Activated naive CD8-positive, alpha-beta T cell treated with anti-CD3 and anti-CD28 coated beads for 36 hours (primary cell): ENCODE results near the gene STRADA. TPM values are rescaled to one million over a fixed set of nuclear protein-coding genes. Genes with fewer than 3 reads are reported as not detected.

ENCODE experiments used
- DNase-seq: peaks from one replicate; pipeline ENCODE4 v3.0.0; 2021
- H3K27ac Mint-ChIP-seq: one replicate; pipeline ENCODE4 v1.8.0; 2022; ENCODE audit warnings: mild to moderate bottlenecking, moderate library complexity, mixed read lengths
- H3K27me3 Mint-ChIP-seq: one replicate; pipeline ENCODE4 v1.8.0; 2022; ENCODE audit warnings: mild to moderate bottlenecking, mixed read lengths
- H3K36me3 Mint-ChIP-seq: one replicate; pipeline ENCODE4 v1.8.0; 2021; ENCODE audit warnings: mild to moderate bottlenecking, mixed read lengths
- H3K4me1 Mint-ChIP-seq: one replicate; pipeline ENCODE4 v1.8.0; 2021; ENCODE audit warnings: mixed read lengths
- H3K4me3 Mint-ChIP-seq: one replicate; pipeline ENCODE4 v1.8.0; 2022; ENCODE audit warnings: mild to moderate bottlenecking, moderate library complexity, mixed read lengths
- H3K9me3 Mint-ChIP-seq: one replicate; pipeline ENCODE4 v1.8.0; 2022; ENCODE audit warnings: mixed read lengths
- total RNA-seq, 2 experiments: library from RNA; stranded (reverse); gene quantifications; one replicate each; pipeline ENCODE4 v1.2.3, GENCODE V29; 2021

STRADA gene
- total RNA-seq, 2 experiments from 2014 or later, result 39.1 to 40.9 TPM

DNA sequence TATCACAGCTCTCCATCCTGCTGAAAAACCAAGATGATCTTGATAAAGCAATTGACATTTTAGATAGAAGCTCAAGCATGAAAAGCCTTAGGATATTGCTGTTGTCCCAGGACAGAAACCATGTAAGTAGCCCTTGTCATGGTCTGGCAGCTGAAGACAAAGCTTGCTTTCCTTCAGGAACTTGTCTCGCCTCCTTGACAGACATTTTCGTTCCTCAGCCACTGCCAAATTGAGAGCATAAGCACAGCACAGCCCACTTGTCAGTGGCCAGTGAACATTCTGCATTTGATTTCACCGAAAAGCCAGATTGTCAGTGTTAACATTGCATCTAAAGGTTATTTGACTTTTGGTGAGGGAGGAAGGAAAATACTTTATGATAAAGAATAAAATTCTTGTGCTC is 83.8 kb downstream of the STRADA start:
- Mint-ChIP-seq H3K9me3 (no peaks in the 10 kb centered on the region), H3K4me3 (no peak overlapping the region), H3K36me3 (peaks cover 7% of the 10 kb centered on the region), H3K27ac (no peak overlapping the region), H3K27me3 (no peaks in the 10 kb centered on the region), H3K4me1 (no peaks in the 10 kb centered on the region)
- no peak for DNase-seq

DNA sequence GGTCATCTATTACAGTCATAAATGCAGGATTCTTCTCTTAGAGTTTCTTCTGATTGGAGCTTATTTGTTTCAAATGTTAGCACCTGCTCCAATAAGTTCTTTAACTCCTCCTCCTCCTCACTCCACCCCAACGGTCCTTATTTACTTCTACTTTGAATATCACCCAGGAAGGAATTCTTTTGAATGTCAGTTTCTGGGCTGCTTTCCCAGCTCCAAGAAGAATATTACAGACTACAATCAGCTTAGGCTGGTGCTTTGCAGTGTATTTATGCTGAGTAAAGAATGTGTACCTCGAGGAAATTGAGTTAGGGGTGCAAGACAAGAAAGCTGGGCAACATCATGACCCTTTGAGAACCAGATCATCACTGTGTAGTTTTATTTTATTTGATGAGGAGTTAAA is 88.5 kb downstream of the STRADA start:
- no peaks in the 10 kb centered on the region for H3K27me3 Mint-ChIP-seq
- no peak for DNase-seq
- H3K9me3 Mint-ChIP-seq, result no peaks in the 10 kb centered on the region
- peaks cover 3% of the 10 kb centered on the region for H3K4me1 Mint-ChIP-seq
- H3K36me3 Mint-ChIP-seq, result peaks cover 13% of the 10 kb centered on the region
- no peak overlapping the region for H3K4me3 Mint-ChIP-seq
- no peak overlapping the region for H3K27ac Mint-ChIP-seq

Other genes with a start within 250 kb of the STRADA start
- not detected for gene KCNH6, start 218.4 kb downstream of the STRADA start, total RNA-seq
- 10 to 100 TPM; 92.1 to 95.1 TPM for gene DCAF7, start 191.3 kb downstream of the STRADA start, total RNA-seq
- 10 to 100 TPM; 38.3 to 39.6 TPM for gene TACO1, start 140.9 kb downstream of the STRADA start, total RNA-seq
- 10 to 100 TPM; 20.1 to 20.8 TPM for gene MAP3K3, start 119.4 kb downstream of the STRADA start, total RNA-seq
- 100 to 1,000 TPM; 173 to 179 TPM for gene LIMD2, start 41.7 kb downstream of the STRADA start, total RNA-seq
- gene CCDC47, start 31.8 kb upstream of the STRADA start, total RNA-seq, result 10 to 100 TPM; 91.6 to 93.5 TPM
- gene DDX42, start 32.4 kb upstream of the STRADA start, total RNA-seq, result 100 to 1,000 TPM; 105 to 107 TPM
- gene PSMC5, start 85.6 kb upstream of the STRADA start, total RNA-seq, result 100 to 1,000 TPM; 178 to 187 TPM
- 10 to 100 TPM; 91.2 to 91.5 TPM for gene FTSJ3, start 85.9 kb upstream of the STRADA start, total RNA-seq
- 10 to 100 TPM; 91.6 to 93.5 TPM for gene SMARCD2, start 100.9 kb upstream of the STRADA start, total RNA-seq
- gene CSH2, start 131.9 kb upstream of the STRADA start, total RNA-seq, result not detected
- gene GH2, start 140.1 kb upstream of the STRADA start, total RNA-seq, result not detected
- not detected for gene CSH1, start 154.8 kb upstream of the STRADA start, total RNA-seq
- gene CSHL1, start 169.5 kb upstream of the STRADA start, total RNA-seq, result not detected
- gene GH1, start 177.0 kb upstream of the STRADA start, total RNA-seq, result not detected
- gene CD79B, start 190.5 kb upstream of the STRADA start, total RNA-seq, result 10 to 100 TPM; 28.8 to 30.5 TPM
- under 1 TPM; 0.14 to 0.31 TPM for gene SCN4A, start 231.1 kb upstream of the STRADA start, total RNA-seq